Gastrocnemius medialis (tissue), 4 donors: ENCODE measurements around the gene DDX5.
"Not testable (repeated sequence)": the region's sequence is repeated elsewhere in the genome, so short reads cannot be mapped to it uniquely, and the experiment has no call there.

Experiments
- POLR2A ChIP-seq, 2 donors: fragments of 450-650 bp; IDR thresholded peaks; one replicate each; pipeline ENCODE4 v1.6.1; 2017; ENCODE audit warnings: antibody characterized with exemption in 2 of 2, mild to moderate bottlenecking in 2 of 2, moderate library complexity in 2 of 2
- TF ChIP-seq, protein P1 (sequence below), 5 experiments: fragments of 450-650 bp in 3 of 5; fragments of 200-600 bp in 2 of 5; sonication (generic) in 2 of 5; IDR thresholded peaks in 4 of 5; conservative IDR thresholded peaks in 1 of 5; 1 replicate in 4 of 5; 2 replicates in 1 of 5; pipeline ENCODE4 v1.5.1; 2016 to 2019; ENCODE audit warnings: antibody characterized with exemption in 5 of 5, mild to moderate bottlenecking in 3 of 5, moderate library complexity in 3 of 5

DNA sequence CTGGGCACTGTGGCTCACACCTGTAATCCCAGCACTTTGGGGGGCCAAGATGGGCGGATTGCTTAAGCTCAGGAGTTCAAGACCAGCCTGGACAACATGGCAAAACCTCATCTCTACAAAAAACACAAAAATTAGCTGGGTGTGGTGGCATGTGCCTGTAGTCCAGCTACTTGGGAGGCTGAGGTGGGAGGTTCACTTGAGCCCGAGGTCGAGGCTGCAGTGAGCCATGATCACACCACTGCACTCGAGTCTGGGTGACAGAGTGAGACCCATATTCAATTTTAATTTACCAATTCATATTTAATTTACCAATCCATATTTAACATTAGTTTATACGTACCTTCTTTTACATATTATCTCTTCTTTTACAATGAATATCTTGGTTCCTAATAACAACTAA is 10.8 kb downstream of the DDX5 start:
- TF ChIP-seq, protein P1, sequence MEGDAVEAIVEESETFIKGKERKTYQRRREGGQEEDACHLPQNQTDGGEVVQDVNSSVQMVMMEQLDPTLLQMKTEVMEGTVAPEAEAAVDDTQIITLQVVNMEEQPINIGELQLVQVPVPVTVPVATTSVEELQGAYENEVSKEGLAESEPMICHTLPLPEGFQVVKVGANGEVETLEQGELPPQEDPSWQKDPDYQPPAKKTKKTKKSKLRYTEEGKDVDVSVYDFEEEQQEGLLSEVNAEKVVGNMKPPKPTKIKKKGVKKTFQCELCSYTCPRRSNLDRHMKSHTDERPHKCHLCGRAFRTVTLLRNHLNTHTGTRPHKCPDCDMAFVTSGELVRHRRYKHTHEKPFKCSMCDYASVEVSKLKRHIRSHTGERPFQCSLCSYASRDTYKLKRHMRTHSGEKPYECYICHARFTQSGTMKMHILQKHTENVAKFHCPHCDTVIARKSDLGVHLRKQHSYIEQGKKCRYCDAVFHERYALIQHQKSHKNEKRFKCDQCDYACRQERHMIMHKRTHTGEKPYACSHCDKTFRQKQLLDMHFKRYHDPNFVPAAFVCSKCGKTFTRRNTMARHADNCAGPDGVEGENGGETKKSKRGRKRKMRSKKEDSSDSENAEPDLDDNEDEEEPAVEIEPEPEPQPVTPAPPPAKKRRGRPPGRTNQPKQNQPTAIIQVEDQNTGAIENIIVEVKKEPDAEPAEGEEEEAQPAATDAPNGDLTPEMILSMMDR (IDR thresholded peaks at IDR 0.05 in 4 of 5, conservative IDR thresholded peaks at IDR 0.05 in 1 of 5), result not testable (repeated sequence)
- not testable (repeated sequence) for TF ChIP-seq POLR2A (IDR thresholded peaks at IDR 0.05)
